Gastroesophageal sphincter (tissue), 3 donors: ENCODE measurements around the gene FRK.

Source experiments
- CTCF ChIP-seq, 4 experiments: fragments of 200-600 bp in 2 of 4; fragments of 450-650 bp in 2 of 4; sonication (generic) in 1 of 4; IDR thresholded peaks; one replicate each; pipeline ENCODE4 v1.5.1; 2017 to 2019; ENCODE audit warnings: antibody characterized with exemption in 4 of 4, mild to moderate bottlenecking in 2 of 4, moderate library complexity in 2 of 4
- POLR2A ChIP-seq, 2 donors: fragments of 450-650 bp; IDR thresholded peaks; one replicate each; pipeline ENCODE4 v1.6.1; 2017; ENCODE audit warnings: antibody characterized with exemption in 2 of 2, mild to moderate bottlenecking in 2 of 2, moderate library complexity in 1 of 2

GRCh38 chr6:116108836-116109235 is 48.1 kb upstream of the FRK start:
- TF ChIP-seq CTCF (IDR thresholded peaks at IDR 0.05) (no peak), POLR2A (IDR thresholded peaks at IDR 0.05) (no peak)
